ENCODE measurements around the gene EFEMP2.

Gene EFEMP2

GRCh38 chr11:65829459-65829858, 43.1 kb downstream of the EFEMP2 start:
- peaks cover 5 to 9% of the 10 kb centered on the region in 2 donors for H3K4me1 ChIP-seq (ENCODE audit: control insufficient read depth in 2 of 2, insufficient read depth in 1 of 2, low read depth in 1 of 2, low read length in 2 of 2)
- H2BK120ac ChIP-seq (ENCODE audit: low read depth, low read length) = no peak overlapping the region
- no peak overlapping the region for H3K23ac ChIP-seq (ENCODE audit: low read depth, low read length, poor library complexity)
- H4K8ac ChIP-seq (ENCODE audit: low read depth, low read length) = no peak overlapping the region
- no peak overlapping the region for H3K14ac ChIP-seq (ENCODE audit: low read length)
- H3K9ac ChIP-seq (ENCODE audit: low read depth, low read length, poor library complexity) = no peak overlapping the region
- no peaks in the 10 kb centered on the region for H3K9me3 ChIP-seq (replicated peaks in 1 of 2; ENCODE audit: control insufficient read depth in 2 of 2, insufficient read depth in 1 of 2, low read depth in 1 of 2, low read length in 2 of 2)
- H3K27ac ChIP-seq (replicated peaks; ENCODE audit: low read length) = no peak overlapping the region
- no peak overlapping the region for H2BK5ac ChIP-seq (ENCODE audit: low read length)
- H3K4me2 ChIP-seq (ENCODE audit: insufficient read depth, low read length, poor library complexity, severe bottlenecking) = no peak overlapping the region
- no peak overlapping the region for H3K4me3 ChIP-seq (ENCODE audit: low read length in 2 of 2)
- H3K18ac ChIP-seq (ENCODE audit: low read length) = no peak overlapping the region
- no peak overlapping the region for H2BK15ac ChIP-seq (ENCODE audit: low read length)
- no peak overlapping the region for H3K4ac ChIP-seq (ENCODE audit: low read length)
- H4K91ac ChIP-seq (ENCODE audit: low read depth, low read length, poor library complexity) = no peak overlapping the region
- H2AFZ ChIP-seq (ENCODE audit: low read length) = no peak overlapping the region
- H3K79me1 ChIP-seq (ENCODE audit: low read depth, low read length) = peaks cover 5% of the 10 kb centered on the region
- DNase-seq (ENCODE audit: low spot score) = no peak
- H2AK5ac ChIP-seq (ENCODE audit: low read depth, low read length) = no peak overlapping the region
- H3K36me3 ChIP-seq (replicated peaks in 1 of 2; ENCODE audit: control insufficient read depth in 2 of 2, insufficient read depth in 2 of 2, low read length in 2 of 2) = no peaks in the 10 kb centered on the region
- WGBS, 2 donors (ENCODE audit: extremely low coverage in 2 of 2, insufficient read length in 2 of 2, insufficient replicate concordance in 1 of 2) = no CpG with 5 or more reads among the region's 4 CpGs
- H2BK12ac ChIP-seq (ENCODE audit: low read length) = no peak overlapping the region
- peaks cover 0 to 9% (median 0%) of the 10 kb centered on the region in 3 experiments for H3K27me3 ChIP-seq (ENCODE audit: control insufficient read depth in 3 of 3, insufficient read depth in 3 of 3, low read depth in 1 of 3, low read length in 3 of 3)

DNA sequence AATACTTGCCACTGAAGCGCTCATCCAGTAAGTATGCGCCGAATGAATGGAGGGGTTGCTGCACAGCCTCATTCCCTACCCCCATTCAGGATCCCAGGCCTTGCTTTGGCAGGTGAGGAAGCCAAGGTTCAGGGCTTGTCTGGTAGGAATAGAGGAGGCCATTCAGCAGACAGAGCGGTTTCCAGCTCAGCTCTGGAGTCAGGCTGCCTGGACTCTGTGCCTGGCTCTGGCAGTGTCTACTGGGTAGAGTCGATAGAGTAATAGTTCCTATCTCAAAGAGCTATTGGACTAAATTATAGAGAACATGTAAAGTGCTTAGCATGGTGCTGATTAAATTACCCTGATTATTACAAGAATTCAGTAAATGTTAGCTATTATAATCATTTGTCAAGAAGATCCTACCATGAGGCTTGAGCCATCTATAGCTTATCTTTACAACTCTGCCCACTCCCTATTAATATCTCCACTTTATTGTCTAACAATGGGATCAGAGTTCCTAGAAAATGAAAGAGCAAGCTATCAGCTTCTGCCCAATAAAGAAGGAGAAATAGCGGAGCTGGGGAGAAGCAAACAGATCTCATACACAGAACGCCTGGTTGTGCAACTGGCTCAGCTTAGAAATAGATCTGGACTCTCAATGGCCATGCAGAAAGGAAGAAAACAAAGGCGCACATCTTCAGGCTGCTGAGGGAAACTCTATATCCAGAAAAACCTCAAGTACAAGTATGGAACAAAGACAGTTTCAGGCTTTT, 45.4 kb downstream of the EFEMP2 start:
- no peak overlapping the region for H2AFZ ChIP-seq (ENCODE audit: low read length)
- H4K8ac ChIP-seq (ENCODE audit: low read depth, low read length) = no peak overlapping the region
- H3K14ac ChIP-seq (ENCODE audit: low read length) = no peak overlapping the region
- H3K4me1 ChIP-seq (ENCODE audit: control insufficient read depth in 2 of 2, insufficient read depth in 1 of 2, low read depth in 1 of 2, low read length in 2 of 2) = no peaks in the 10 kb centered on the region
- H3K4me3 ChIP-seq (ENCODE audit: low read length in 2 of 2) = peak overlapping the region in 1 of 2 donors; percentile 1
- no peak overlapping the region for H3K27ac ChIP-seq (replicated peaks; ENCODE audit: low read length)
- WGBS, 2 donors (ENCODE audit: extremely low coverage in 2 of 2, insufficient read length in 2 of 2, insufficient replicate concordance in 1 of 2) = no CpG with 5 or more reads among the region's 8 CpGs
- H3K4me2 ChIP-seq (ENCODE audit: insufficient read depth, low read length, poor library complexity, severe bottlenecking) = no peak overlapping the region
- DNase-seq (ENCODE audit: low spot score) = no peak
- H2AK5ac ChIP-seq (ENCODE audit: low read depth, low read length) = no peak overlapping the region
- no peak overlapping the region for H3K18ac ChIP-seq (ENCODE audit: low read length)
- no peak overlapping the region for H3K23ac ChIP-seq (ENCODE audit: low read depth, low read length, poor library complexity)
- no peak overlapping the region for H4K91ac ChIP-seq (ENCODE audit: low read depth, low read length, poor library complexity)
- no peak overlapping the region for H2BK15ac ChIP-seq (ENCODE audit: low read length)
- no peak overlapping the region for H2BK5ac ChIP-seq (ENCODE audit: low read length)
- H3K27me3 ChIP-seq (ENCODE audit: control insufficient read depth in 3 of 3, insufficient read depth in 3 of 3, low read depth in 1 of 3, low read length in 3 of 3) = peaks cover 0 to 12% (median 0%) of the 10 kb centered on the region in 3 experiments
- no peak overlapping the region for H2BK12ac ChIP-seq (ENCODE audit: low read length)
- H3K4ac ChIP-seq (ENCODE audit: low read length) = no peak overlapping the region
- H3K9me3 ChIP-seq (replicated peaks in 1 of 2; ENCODE audit: control insufficient read depth in 2 of 2, insufficient read depth in 1 of 2, low read depth in 1 of 2, low read length in 2 of 2) = no peaks in the 10 kb centered on the region
- no peak overlapping the region for H2BK120ac ChIP-seq (ENCODE audit: low read depth, low read length)
- H3K9ac ChIP-seq (ENCODE audit: low read depth, low read length, poor library complexity) = no peak overlapping the region
- no peaks in the 10 kb centered on the region for H3K36me3 ChIP-seq (replicated peaks in 1 of 2; ENCODE audit: control insufficient read depth in 2 of 2, insufficient read depth in 2 of 2, low read length in 2 of 2)
- no peaks in the 10 kb centered on the region for H3K79me1 ChIP-seq (ENCODE audit: low read depth, low read length)

- Histone ChIP-seq H3K4me3 (ENCODE audit: low read length in 2 of 2) (no peak overlapping the region), H3K27me3 (ENCODE audit: control insufficient read depth in 3 of 3, insufficient read depth in 3 of 3, low read depth in 1 of 3, low read length in 3 of 3) (peaks cover 0 to 3% (median 0%) of the 10 kb centered on the region in 3 experiments), H4K8ac (ENCODE audit: low read depth, low read length) (no peak overlapping the region), H2BK15ac (ENCODE audit: low read length) (no peak overlapping the region), H3K9ac (ENCODE audit: low read depth, low read length, poor library complexity) (no peak overlapping the region), H3K18ac (ENCODE audit: low read length) (no peak overlapping the region), H3K9me3 (replicated peaks in 1 of 2; ENCODE audit: control insufficient read depth in 2 of 2, insufficient read depth in 1 of 2, low read depth in 1 of 2, low read length in 2 of 2) (peaks cover 0 to 2% of the 10 kb centered on the region in 2 donors), H2AFZ (ENCODE audit: low read length) (no peak overlapping the region), H3K23ac (ENCODE audit: low read depth, low read length, poor library complexity) (no peak overlapping the region), H3K27ac (replicated peaks; ENCODE audit: low read length) (no peak overlapping the region), H2BK5ac (ENCODE audit: low read length) (no peak overlapping the region), H3K4me2 (ENCODE audit: insufficient read depth, low read length, poor library complexity, severe bottlenecking) (no peak overlapping the region), H3K14ac (ENCODE audit: low read length) (no peak overlapping the region), H3K4ac (ENCODE audit: low read length) (no peak overlapping the region), H3K79me1 (ENCODE audit: low read depth, low read length) (peaks cover under 1% of the 10 kb centered on the region), H4K91ac (ENCODE audit: low read depth, low read length, poor library complexity) (no peak overlapping the region), H3K36me3 (replicated peaks in 1 of 2; ENCODE audit: control insufficient read depth in 2 of 2, insufficient read depth in 2 of 2, low read length in 2 of 2) (no peaks in the 10 kb centered on the region), H2BK120ac (ENCODE audit: low read depth, low read length) (no peak overlapping the region), H3K4me1 (ENCODE audit: control insufficient read depth in 2 of 2, insufficient read depth in 1 of 2, low read depth in 1 of 2, low read length in 2 of 2) (peaks cover 0 to 7% of the 10 kb centered on the region in 2 donors), H2BK12ac (ENCODE audit: low read length) (no peak overlapping the region), H2AK5ac (ENCODE audit: low read depth, low read length) (no peak overlapping the region)
- WGBS, 2 donors (ENCODE audit: extremely low coverage in 2 of 2, insufficient read length in 2 of 2, insufficient replicate concordance in 1 of 2) = 100% methylated on average over 2 of the region's 15 CpGs; no CpG with 5 or more reads in 1 of the 2 donors
- no peak for DNase-seq (ENCODE audit: low spot score)
Observed at GRCh38 chr11:65822776-65823528, 49.6 kb downstream of the EFEMP2 start.

GRCh38 chr11:65821107-65821506, 51.5 kb downstream of the EFEMP2 start:
- H2AFZ ChIP-seq (ENCODE audit: low read length) = peak overlapping the region; percentile 79
- H3K18ac ChIP-seq (ENCODE audit: low read length) = no peak overlapping the region
- no peak overlapping the region for H3K4ac ChIP-seq (ENCODE audit: low read length)
- H2BK15ac ChIP-seq (ENCODE audit: low read length) = no peak overlapping the region
- no peak overlapping the region for H2BK12ac ChIP-seq (ENCODE audit: low read length)
- no peak overlapping the region for H4K91ac ChIP-seq (ENCODE audit: low read depth, low read length, poor library complexity)
- H4K8ac ChIP-seq (ENCODE audit: low read depth, low read length) = no peak overlapping the region
- H3K79me1 ChIP-seq (ENCODE audit: low read depth, low read length) = peaks cover 3% of the 10 kb centered on the region
- no peak overlapping the region for H3K23ac ChIP-seq (ENCODE audit: low read depth, low read length, poor library complexity)
- no peak overlapping the region for H3K14ac ChIP-seq (ENCODE audit: low read length)
- H3K36me3 ChIP-seq (replicated peaks in 1 of 2; ENCODE audit: control insufficient read depth in 2 of 2, insufficient read depth in 2 of 2, low read length in 2 of 2) = no peaks in the 10 kb centered on the region
- no peak overlapping the region for H3K27ac ChIP-seq (replicated peaks; ENCODE audit: low read length)
- peaks cover 0 to 2% of the 10 kb centered on the region in 2 donors for H3K9me3 ChIP-seq (replicated peaks in 1 of 2; ENCODE audit: control insufficient read depth in 2 of 2, insufficient read depth in 1 of 2, low read depth in 1 of 2, low read length in 2 of 2)
- H2BK5ac ChIP-seq (ENCODE audit: low read length) = no peak overlapping the region
- no peak overlapping the region for H2BK120ac ChIP-seq (ENCODE audit: low read depth, low read length)
- peaks cover 0 to 3% (median 0%) of the 10 kb centered on the region in 3 experiments for H3K27me3 ChIP-seq (ENCODE audit: control insufficient read depth in 3 of 3, insufficient read depth in 3 of 3, low read depth in 1 of 3, low read length in 3 of 3)
- DNase-seq (ENCODE audit: low spot score) = no peak
- H2AK5ac ChIP-seq (ENCODE audit: low read depth, low read length) = no peak overlapping the region
- peak overlapping the region; percentile 1 for H3K9ac ChIP-seq (ENCODE audit: low read depth, low read length, poor library complexity)
- peaks cover 0 to 7% of the 10 kb centered on the region in 2 donors for H3K4me1 ChIP-seq (ENCODE audit: control insufficient read depth in 2 of 2, insufficient read depth in 1 of 2, low read depth in 1 of 2, low read length in 2 of 2)
- no CpG with 5 or more reads among the region's 8 CpGs for WGBS, 2 donors (ENCODE audit: extremely low coverage in 2 of 2, insufficient read length in 2 of 2, insufficient replicate concordance in 1 of 2)
- peak overlapping the region in 1 of 2 donors; percentile 26 for H3K4me3 ChIP-seq (ENCODE audit: low read length in 2 of 2)
- no peak overlapping the region for H3K4me2 ChIP-seq (ENCODE audit: insufficient read depth, low read length, poor library complexity, severe bottlenecking)

Measured in neuronal stem cell (in vitro differentiated cells).